ENCODE data around the gene LSG1. TPM values are rescaled to one million over a fixed set of nuclear protein-coding genes. Genes with fewer than 3 reads are reported as not detected.
"Not testable (repeated sequence)": the region's sequence is repeated elsewhere in the genome, so short reads cannot be mapped to it uniquely, and the experiment has no call there.

Gene LSG1
- total RNA-seq, 1 donor from 2014 or later, result 55.4 TPM

DNA sequence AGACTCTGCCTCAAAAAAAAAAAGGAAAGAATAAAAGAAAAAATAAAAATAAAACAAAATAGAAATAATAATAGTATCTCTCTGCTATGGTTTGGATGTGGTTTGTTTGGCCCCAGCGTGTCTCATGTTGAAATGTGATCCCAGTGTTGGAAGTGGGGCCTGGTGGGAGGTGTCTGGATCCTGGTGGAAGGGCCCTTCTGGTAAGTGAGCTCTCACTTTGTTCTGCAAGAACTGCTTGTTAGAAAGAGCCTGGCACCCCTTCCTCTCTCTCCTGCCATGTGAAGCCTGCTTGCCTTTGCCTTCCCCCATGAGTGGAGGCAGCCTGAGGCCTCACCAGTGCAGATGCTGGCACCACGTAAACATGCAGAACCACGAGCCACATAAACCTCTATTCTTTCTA lies 65.0 kb downstream of the LSG1 start:
- CTCF ChIA-PET, result no interaction called here

DNA sequence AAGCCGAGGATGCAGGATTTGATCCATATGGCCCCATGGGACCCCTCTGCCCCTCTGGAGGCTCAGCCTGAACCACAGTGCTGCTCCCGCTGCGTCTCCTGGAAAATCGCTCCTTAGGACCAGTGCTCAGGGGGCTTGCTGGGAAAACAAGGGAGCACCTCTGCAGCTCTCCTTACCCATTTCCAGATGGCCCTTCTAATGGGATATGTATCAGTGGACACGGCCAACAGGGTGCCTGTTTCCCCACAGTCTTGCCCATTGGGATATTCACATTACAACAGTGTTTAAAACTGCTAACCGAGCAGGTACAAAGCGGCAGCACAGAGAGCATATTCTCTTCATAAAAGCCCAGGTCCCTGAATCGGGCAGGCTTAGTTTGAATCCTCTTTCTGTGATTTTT lies 65.8 kb downstream of the LSG1 start:
- Mint-ChIP-seq H3K9me3 (no peaks in the 10 kb centered on the region), H3K27ac (no peak overlapping the region), H3K4me1 (no peaks in the 10 kb centered on the region), H3K36me3 (ENCODE audit: low read depth) (no peaks in the 10 kb centered on the region), H3K4me3 (no peak overlapping the region), H3K27me3 (no peaks in the 10 kb centered on the region)
- DNase-seq (no peak), ATAC-seq (ENCODE audit: low read depth) (no peak)
- TF ChIP-seq, protein P1, sequence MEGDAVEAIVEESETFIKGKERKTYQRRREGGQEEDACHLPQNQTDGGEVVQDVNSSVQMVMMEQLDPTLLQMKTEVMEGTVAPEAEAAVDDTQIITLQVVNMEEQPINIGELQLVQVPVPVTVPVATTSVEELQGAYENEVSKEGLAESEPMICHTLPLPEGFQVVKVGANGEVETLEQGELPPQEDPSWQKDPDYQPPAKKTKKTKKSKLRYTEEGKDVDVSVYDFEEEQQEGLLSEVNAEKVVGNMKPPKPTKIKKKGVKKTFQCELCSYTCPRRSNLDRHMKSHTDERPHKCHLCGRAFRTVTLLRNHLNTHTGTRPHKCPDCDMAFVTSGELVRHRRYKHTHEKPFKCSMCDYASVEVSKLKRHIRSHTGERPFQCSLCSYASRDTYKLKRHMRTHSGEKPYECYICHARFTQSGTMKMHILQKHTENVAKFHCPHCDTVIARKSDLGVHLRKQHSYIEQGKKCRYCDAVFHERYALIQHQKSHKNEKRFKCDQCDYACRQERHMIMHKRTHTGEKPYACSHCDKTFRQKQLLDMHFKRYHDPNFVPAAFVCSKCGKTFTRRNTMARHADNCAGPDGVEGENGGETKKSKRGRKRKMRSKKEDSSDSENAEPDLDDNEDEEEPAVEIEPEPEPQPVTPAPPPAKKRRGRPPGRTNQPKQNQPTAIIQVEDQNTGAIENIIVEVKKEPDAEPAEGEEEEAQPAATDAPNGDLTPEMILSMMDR (IDR thresholded peaks at IDR 0.05), result no peak
- intact Hi-C loops (cut with micrococcal nuclease), result no loop called here
- CTCF ChIA-PET, result no interaction called here
- POLR2A ChIA-PET, result no interaction called here

More for the DNA sequence above, 65.0 kb downstream of the LSG1 start:
- H3K9me3 Mint-ChIP-seq, result no peaks in the 10 kb centered on the region
- H3K4me1 Mint-ChIP-seq, result no peaks in the 10 kb centered on the region
- no peak overlapping the region for H3K27ac Mint-ChIP-seq
- POLR2A ChIA-PET, result no interaction called here
- no peaks in the 10 kb centered on the region for H3K36me3 Mint-ChIP-seq (ENCODE audit: low read depth)
- no peaks in the 10 kb centered on the region for H3K27me3 Mint-ChIP-seq
- H3K4me3 Mint-ChIP-seq, result no peak overlapping the region
- no peak for ATAC-seq (ENCODE audit: low read depth)
- TF ChIP-seq, protein P1 (IDR thresholded peaks at IDR 0.05), result no peak
- intact Hi-C loops (cut with micrococcal nuclease), result no loop called here
- DNase-seq, result no peak

DNA sequence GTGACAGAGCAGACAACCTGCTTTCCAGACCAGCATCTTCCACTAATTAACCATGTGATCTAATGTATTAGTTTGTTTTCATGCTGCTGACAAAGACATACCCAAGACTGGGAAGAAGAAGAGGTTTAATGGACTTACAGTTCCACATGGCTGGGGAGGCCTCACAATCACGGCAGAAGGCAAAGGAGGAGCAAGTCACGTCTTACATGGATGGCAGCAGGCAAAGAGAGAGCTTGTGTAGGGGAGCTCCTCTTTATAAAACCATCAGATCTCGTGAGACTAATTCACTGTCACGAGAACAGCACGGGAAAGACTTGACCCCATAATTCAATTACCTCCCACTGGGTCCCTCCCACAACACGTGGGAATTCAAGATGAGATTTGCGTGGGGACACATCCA lies 66.7 kb downstream of the LSG1 start:
- CTCF ChIA-PET; H3K9me3 Mint-ChIP-seq; ATAC-seq (ENCODE audit: low read depth); H3K4me1 Mint-ChIP-seq; intact Hi-C loops (cut with micrococcal nuclease); H3K36me3 Mint-ChIP-seq (ENCODE audit: low read depth); H3K27ac Mint-ChIP-seq; H3K4me3 Mint-ChIP-seq; DNase-seq; H3K27me3 Mint-ChIP-seq; POLR2A ChIA-PET: not testable (repeated sequence)

DNA sequence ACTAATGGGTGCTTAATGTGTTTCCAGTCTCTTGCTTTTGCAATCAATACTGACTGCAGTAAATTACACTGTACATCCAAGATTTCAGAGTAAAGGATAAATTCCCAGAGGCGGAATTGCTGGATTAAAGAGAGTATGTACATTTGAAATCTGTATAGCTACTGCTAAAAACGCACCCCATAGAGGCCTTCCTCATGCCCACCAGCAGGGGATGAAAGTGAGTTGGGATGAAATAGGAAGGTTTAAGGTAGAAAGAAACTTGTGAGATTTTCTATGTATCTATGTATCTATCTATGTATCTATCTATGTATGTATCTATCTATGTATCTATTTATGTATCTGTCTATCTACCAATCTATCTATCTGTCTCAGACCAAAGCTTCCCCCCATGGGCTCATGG lies 67.2 kb downstream of the LSG1 start:
- ATAC-seq (ENCODE audit: low read depth) (no peak), DNase-seq (no peak)
- ChIA-PET POLR2A (no interaction called here), CTCF (no interaction called here)
- Mint-ChIP-seq H3K27me3 (no peaks in the 10 kb centered on the region), H3K4me3 (no peak overlapping the region), H3K9me3 (no peaks in the 10 kb centered on the region), H3K36me3 (ENCODE audit: low read depth) (no peaks in the 10 kb centered on the region), H3K27ac (no peak overlapping the region), H3K4me1 (no peaks in the 10 kb centered on the region)
- TF ChIP-seq, protein P1 (IDR thresholded peaks at IDR 0.05), result no peak
- intact Hi-C loops (cut with micrococcal nuclease), result no loop called here

DNA sequence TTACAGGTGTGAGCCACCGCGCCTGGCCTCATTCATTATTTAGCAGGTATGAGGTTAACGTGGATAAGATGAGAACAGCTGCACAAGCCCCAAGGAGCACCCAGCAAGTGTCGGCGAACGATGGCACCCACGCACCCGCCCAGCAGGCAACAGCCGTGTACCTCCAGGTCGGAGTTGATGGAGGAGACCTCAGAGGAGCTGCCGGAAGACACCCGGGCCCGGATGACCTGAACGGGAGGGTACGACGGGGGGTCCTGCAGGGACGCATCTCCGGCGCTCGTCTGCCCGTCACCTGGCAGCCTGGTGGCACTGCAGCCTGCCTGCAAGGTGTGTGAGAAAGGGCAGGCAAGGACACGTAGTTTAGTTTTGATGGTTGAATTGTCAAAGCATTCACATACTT lies 67.9 kb downstream of the LSG1 start:
- no peaks in the 10 kb centered on the region for H3K36me3 Mint-ChIP-seq (ENCODE audit: low read depth)
- H3K27me3 Mint-ChIP-seq, result no peaks in the 10 kb centered on the region
- H3K4me3 Mint-ChIP-seq, result no peak overlapping the region
- CTCF ChIA-PET, result no interaction called here
- TF ChIP-seq, protein P1 (IDR thresholded peaks at IDR 0.05), result no peak
- POLR2A ChIA-PET, result no interaction called here
- no peaks in the 10 kb centered on the region for H3K9me3 Mint-ChIP-seq
- ATAC-seq (ENCODE audit: low read depth) (no peak), DNase-seq (no peak)
- no peak overlapping the region for H3K27ac Mint-ChIP-seq
- intact Hi-C loops (cut with micrococcal nuclease), result no loop called here
- no peaks in the 10 kb centered on the region for H3K4me1 Mint-ChIP-seq

DNA sequence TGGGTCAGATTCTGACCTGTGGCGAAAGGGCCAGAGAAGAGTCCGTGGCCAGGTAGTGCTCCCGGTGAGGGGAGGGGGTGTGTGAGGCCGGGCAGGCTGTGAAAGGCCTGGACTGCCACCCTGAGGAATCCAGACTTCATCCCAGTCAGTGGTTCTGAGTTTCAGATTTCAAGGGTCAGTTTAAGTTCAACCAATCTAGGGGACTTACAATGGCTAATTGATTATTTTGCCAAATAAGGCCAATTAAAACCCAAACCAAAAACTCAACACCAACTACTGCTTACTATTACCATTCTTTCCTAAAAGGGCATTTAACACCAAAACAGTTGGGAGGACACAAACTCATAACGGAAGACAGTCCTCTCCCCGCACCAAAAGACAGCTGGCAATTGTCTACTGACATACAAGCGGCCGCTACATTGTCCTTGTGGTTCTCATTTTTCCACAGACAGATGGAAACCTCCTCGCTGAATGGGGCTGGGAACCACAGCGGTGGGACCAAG lies 69.3 kb downstream of the LSG1 start:
- no peak overlapping the region for H3K27ac Mint-ChIP-seq
- TF ChIP-seq, protein P1 (IDR thresholded peaks at IDR 0.05), result no peak
- H3K9me3 Mint-ChIP-seq, result no peaks in the 10 kb centered on the region
- no peak overlapping the region for H3K4me3 Mint-ChIP-seq
- H3K4me1 Mint-ChIP-seq, result no peaks in the 10 kb centered on the region
- ATAC-seq (ENCODE audit: low read depth), result no peak
- intact Hi-C loops (cut with micrococcal nuclease), result no loop called here
- H3K36me3 Mint-ChIP-seq (ENCODE audit: low read depth), result no peaks in the 10 kb centered on the region
- CTCF ChIA-PET, result no interaction called here
- POLR2A ChIA-PET, result no interaction called here
- no peaks in the 10 kb centered on the region for H3K27me3 Mint-ChIP-seq
- DNase-seq, result no peak

Measured in activated B cell treated with CpG ODN at 0.5 μM for 24 hours (primary cell).